Tibial nerve (tissue), 3 donors: Measurements from ENCODE around the gene TMEM200B.

Experiments used
- POLR2A ChIP-seq, 2 donors: fragments of 450-650 bp; IDR thresholded peaks; one replicate each; pipeline ENCODE4 v1.6.1; 2017; ENCODE audit warnings: antibody characterized with exemption in 2 of 2, mild to moderate bottlenecking in 2 of 2, moderate library complexity in 2 of 2
- TF ChIP-seq, protein P1 (sequence below), 5 experiments: fragments of 200-600 bp in 3 of 5; fragments of 450-650 bp in 2 of 5; sonication (generic) in 3 of 5; IDR thresholded peaks; one replicate each; pipeline ENCODE4 v1.5.1; 2016 to 2019; ENCODE audit warnings: antibody characterized with exemption in 5 of 5, mild to moderate bottlenecking in 3 of 5, moderate library complexity in 2 of 5

DNA sequence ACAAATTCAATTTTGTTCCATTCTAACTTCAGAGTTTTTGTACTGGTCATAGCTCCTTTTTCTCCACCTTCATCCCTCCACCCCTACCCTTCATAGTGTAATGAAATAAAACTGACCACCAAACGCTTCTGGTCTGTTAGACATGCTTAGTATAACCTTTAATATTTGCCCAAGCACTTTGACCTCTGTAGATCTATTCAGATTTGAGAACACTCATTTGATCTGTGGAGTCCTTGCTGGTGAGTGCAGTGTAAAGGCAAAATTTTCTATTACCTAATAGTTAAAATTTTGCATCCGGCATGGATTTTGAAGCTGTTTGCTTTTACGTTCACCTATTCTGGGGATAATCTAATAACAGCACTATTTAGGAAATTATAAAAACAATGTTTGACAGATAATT lies 41.2 kb downstream of the TMEM200B start:
- TF ChIP-seq, protein P1, sequence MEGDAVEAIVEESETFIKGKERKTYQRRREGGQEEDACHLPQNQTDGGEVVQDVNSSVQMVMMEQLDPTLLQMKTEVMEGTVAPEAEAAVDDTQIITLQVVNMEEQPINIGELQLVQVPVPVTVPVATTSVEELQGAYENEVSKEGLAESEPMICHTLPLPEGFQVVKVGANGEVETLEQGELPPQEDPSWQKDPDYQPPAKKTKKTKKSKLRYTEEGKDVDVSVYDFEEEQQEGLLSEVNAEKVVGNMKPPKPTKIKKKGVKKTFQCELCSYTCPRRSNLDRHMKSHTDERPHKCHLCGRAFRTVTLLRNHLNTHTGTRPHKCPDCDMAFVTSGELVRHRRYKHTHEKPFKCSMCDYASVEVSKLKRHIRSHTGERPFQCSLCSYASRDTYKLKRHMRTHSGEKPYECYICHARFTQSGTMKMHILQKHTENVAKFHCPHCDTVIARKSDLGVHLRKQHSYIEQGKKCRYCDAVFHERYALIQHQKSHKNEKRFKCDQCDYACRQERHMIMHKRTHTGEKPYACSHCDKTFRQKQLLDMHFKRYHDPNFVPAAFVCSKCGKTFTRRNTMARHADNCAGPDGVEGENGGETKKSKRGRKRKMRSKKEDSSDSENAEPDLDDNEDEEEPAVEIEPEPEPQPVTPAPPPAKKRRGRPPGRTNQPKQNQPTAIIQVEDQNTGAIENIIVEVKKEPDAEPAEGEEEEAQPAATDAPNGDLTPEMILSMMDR (IDR thresholded peaks at IDR 0.05), result no peak
- TF ChIP-seq POLR2A (IDR thresholded peaks at IDR 0.05), result no peak
